Measurements from ENCODE around the gene OBSCN. TPM values are rescaled to one million over a fixed set of nuclear protein-coding genes. Genes with fewer than 3 reads are reported as not detected.
"Not testable (repeated sequence)": the region's sequence is repeated elsewhere in the genome, so short reads cannot be mapped to it uniquely, and the experiment has no call there.

The OBSCN gene
- total RNA-seq, 1 donor from 2014 or later = 22.1 TPM

DNA sequence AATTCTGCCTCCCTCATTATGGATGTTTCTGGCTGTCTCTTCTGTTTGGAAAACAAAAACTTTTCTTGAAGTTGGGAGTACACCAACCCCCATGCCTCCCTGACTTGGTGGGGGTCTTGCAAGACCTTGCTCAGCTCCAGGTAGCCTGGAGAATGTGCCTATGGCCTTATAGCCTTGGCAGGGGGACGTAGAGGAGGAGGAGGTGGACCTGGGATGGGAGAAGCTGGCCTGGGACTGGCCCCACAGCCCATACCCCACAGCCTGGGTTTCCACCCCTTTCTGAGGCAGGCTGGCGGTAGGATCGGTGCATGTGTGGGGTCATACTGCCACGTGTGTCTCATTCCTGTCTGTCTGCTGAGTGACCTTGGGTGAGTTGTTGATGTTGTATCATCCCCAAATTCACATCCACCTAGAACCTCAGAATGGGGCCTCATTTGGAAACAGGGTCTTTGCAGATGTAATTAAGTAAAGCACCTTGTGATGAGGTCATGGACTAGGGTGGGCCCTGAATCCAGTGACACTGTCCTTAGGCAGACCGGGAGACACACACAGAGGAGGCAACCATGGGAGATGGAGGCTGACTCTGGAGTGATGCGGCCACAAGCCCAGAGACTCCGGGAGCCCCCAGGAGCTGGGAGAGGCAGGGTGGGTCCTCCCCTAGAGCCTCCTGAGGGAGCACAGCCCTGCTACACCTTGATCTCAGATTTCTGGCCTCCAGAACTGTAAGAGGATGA, 18.5 kb downstream of the OBSCN start:
- Mint-ChIP-seq H3K9me3 (peaks cover 5% of the 10 kb centered on the region), H3K4me1 (ENCODE audit: low read depth) (no peaks in the 10 kb centered on the region), H3K27me3 (ENCODE audit: low read depth) (no peaks in the 10 kb centered on the region), H3K4me3 (ENCODE audit: low read depth) (no peak overlapping the region), H3K27ac (no peak overlapping the region), H3K36me3 (ENCODE audit: low read depth) (peaks cover 62% of the 10 kb centered on the region)
- intact Hi-C loops (cut with micrococcal nuclease) = no loop called here
- no peak for DNase-seq (ENCODE audit: low spot score)

DNA sequence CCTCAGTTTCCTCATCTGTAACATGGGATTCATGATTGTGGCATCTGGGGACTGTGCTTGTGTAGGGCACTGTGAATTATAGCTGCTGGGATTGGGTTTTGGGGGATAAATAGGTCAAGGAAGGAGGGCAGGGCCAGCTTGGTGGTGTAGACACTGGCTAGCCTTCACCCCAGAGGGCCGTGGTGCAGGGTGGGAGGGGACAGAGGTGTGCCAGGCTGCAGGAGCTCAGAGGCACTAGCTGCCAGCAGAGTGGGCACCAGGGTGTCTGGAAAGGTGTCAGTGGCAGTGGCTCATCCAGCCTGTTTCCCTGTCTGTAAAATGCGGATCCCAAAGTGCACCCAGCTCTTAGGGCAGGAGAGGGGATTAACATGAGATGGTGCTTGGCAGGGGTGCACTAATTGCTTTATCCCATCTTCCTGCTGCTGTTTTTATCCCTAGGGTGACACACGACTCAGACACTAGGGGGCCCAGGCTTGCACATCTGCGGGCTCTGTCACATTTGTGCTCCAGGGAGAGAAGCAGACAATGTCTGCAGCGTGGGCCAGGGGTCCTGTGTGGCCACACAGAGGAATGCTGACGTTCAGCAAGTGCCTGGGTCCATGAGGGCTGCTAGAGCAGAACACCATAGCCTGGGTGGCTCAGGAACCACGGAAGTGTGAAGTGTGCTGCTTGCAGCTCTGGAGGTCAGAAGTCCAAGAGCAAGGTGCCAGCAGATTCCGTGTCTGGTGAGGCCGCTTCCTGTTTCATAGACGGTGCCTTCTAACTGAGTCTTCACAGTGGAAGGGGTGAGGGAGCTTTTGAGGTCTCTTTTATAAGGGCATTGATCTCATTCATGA, 19.3 kb downstream of the OBSCN start:
- intact Hi-C loops (cut with micrococcal nuclease) = no loop called here
- peaks cover 5% of the 10 kb centered on the region for H3K9me3 Mint-ChIP-seq
- DNase-seq (ENCODE audit: low spot score) = no peak
- H3K4me1 Mint-ChIP-seq (ENCODE audit: low read depth) = no peaks in the 10 kb centered on the region
- no peak overlapping the region for H3K4me3 Mint-ChIP-seq (ENCODE audit: low read depth)
- H3K27ac Mint-ChIP-seq = no peak overlapping the region
- H3K27me3 Mint-ChIP-seq (ENCODE audit: low read depth) = no peaks in the 10 kb centered on the region
- peaks cover 66% of the 10 kb centered on the region for H3K36me3 Mint-ChIP-seq (ENCODE audit: low read depth)

DNA sequence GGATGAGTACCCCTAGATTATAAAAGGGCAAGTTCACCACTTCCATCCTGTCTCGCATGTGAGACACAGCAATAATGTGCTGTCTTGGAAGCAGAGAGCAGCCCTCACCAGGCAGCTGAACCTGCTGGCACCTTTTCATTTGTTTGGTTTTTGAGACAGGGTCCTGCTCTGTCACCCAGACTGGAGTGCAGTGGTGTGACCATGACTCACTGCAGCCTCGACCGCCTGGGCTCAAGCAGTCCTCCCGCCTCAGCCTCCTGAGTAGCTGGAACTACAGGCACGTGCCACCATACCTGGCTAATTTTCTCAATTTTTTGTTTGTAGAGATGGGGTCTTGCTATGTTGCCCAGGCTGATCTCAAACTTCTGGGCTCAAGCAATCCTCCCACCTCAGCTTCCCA, 20.3 kb downstream of the OBSCN start:
- H3K27me3 Mint-ChIP-seq (ENCODE audit: low read depth); H3K27ac Mint-ChIP-seq; H3K4me3 Mint-ChIP-seq (ENCODE audit: low read depth); intact Hi-C loops (cut with micrococcal nuclease); H3K4me1 Mint-ChIP-seq (ENCODE audit: low read depth); DNase-seq (ENCODE audit: low spot score): not testable (repeated sequence)
- Mint-ChIP-seq H3K36me3 (ENCODE audit: low read depth) (peaks cover 68% of the 10 kb centered on the region), H3K9me3 (peaks cover 10% of the 10 kb centered on the region)

DNA sequence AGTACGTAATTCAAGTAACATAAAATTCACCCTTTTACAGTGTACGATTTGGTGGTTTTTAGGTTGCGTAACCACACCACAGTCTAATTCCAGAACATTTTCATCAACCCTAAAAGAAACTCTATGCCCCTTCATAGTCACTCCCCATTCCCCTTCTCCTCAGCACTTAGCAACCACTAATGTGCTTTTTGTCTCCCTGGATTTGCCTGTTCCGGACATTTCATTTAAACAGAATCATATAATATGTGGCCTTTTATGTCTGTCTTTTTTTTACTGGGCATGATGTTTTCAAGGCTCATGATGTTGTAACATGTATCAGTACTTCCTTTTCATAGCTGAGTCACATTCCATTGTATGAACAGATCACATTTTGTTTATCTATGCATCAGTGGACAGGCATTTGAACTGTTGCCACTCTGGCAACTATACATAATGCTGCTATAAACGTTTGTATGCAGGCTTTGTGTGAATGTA, 20.8 kb downstream of the OBSCN start:
- Mint-ChIP-seq H3K27me3 (ENCODE audit: low read depth) (no peaks in the 10 kb centered on the region), H3K36me3 (ENCODE audit: low read depth) (peaks cover 71% of the 10 kb centered on the region), H3K9me3 (peaks cover 15% of the 10 kb centered on the region), H3K4me1 (ENCODE audit: low read depth) (no peaks in the 10 kb centered on the region), H3K27ac (no peak overlapping the region), H3K4me3 (ENCODE audit: low read depth) (no peak overlapping the region)
- no peak for DNase-seq (ENCODE audit: low spot score)
- intact Hi-C loops (cut with micrococcal nuclease) = no loop called here

DNA sequence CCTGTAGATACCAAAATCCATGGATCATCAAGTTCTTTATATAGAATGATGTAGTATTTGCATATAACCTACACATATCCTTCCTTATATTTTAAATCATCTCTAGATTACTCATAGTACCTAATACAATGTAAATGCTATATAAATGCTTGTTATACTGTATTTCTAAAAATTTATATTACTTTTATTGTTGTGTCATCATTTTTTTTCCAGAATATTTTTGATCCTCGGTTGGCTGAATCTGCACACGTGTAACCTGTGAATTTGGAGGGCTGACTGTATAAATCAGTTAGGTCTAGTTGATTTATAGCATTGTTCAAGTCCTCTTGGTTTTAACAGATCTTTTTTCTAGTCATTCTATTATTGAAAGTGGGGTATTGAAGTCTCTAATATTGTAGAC, 23.3 kb downstream of the OBSCN start:
- Mint-ChIP-seq H3K4me1 (ENCODE audit: low read depth) (no peaks in the 10 kb centered on the region), H3K4me3 (ENCODE audit: low read depth) (no peak overlapping the region), H3K27ac (no peak overlapping the region), H3K36me3 (ENCODE audit: low read depth) (peaks cover 60% of the 10 kb centered on the region), H3K27me3 (ENCODE audit: low read depth) (no peaks in the 10 kb centered on the region), H3K9me3 (peaks cover 25% of the 10 kb centered on the region)
- intact Hi-C loops (cut with micrococcal nuclease) = no loop called here
- DNase-seq (ENCODE audit: low spot score) = no peak

DNA sequence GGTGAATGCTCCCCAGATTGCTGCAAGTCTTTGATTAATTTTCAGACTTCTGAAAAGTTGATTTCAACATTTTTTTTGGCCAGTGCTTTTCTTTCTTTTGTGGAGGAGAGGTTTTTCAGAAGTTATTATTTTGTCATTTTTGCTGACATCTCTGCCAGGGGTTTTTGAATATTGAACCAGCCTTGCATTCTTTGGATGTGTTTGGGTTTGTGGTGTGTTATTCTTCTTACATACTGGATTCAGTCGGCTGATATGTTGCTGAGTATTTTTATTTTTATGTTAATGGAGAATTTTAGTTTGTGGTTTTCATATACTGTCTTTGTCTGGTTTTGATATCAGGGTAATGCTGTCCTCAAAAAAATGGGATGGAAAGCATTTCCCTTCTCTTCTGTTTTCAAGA, 25.3 kb downstream of the OBSCN start:
- peaks cover 33% of the 10 kb centered on the region for H3K9me3 Mint-ChIP-seq
- peaks cover 65% of the 10 kb centered on the region for H3K36me3 Mint-ChIP-seq (ENCODE audit: low read depth)
- no peaks in the 10 kb centered on the region for H3K4me1 Mint-ChIP-seq (ENCODE audit: low read depth)
- H3K4me3 Mint-ChIP-seq (ENCODE audit: low read depth) = no peak overlapping the region
- intact Hi-C loops (cut with micrococcal nuclease) = no loop called here
- DNase-seq (ENCODE audit: low spot score) = no peak
- no peaks in the 10 kb centered on the region for H3K27me3 Mint-ChIP-seq (ENCODE audit: low read depth)
- H3K27ac Mint-ChIP-seq = no peak overlapping the region

DNA sequence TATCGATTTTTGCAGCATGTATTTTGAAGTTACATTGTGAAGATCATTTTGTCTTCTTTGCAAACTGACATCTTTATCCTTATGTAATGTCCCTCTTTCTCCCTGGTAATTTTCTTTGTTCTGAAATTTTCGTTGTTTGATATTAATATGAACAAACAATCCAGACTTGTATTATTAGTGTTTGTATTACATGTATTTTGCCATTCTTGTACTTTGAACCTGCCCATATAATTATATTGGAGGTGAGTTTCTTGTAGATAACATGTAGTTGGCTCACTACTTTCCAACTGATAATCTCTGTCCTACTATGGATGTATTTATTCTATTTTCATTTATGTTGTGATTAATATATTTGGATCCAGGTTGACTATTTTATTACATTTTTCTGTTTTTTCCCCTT, 27.1 kb downstream of the OBSCN start:
- Mint-ChIP-seq H3K4me1 (ENCODE audit: low read depth) (no peaks in the 10 kb centered on the region), H3K27ac (no peak overlapping the region), H3K27me3 (ENCODE audit: low read depth) (no peaks in the 10 kb centered on the region), H3K9me3 (peaks cover 41% of the 10 kb centered on the region), H3K36me3 (ENCODE audit: low read depth) (peaks cover 71% of the 10 kb centered on the region), H3K4me3 (ENCODE audit: low read depth) (no peak overlapping the region)
- intact Hi-C loops (cut with micrococcal nuclease) = no loop called here
- no peak for DNase-seq (ENCODE audit: low spot score)

DNA sequence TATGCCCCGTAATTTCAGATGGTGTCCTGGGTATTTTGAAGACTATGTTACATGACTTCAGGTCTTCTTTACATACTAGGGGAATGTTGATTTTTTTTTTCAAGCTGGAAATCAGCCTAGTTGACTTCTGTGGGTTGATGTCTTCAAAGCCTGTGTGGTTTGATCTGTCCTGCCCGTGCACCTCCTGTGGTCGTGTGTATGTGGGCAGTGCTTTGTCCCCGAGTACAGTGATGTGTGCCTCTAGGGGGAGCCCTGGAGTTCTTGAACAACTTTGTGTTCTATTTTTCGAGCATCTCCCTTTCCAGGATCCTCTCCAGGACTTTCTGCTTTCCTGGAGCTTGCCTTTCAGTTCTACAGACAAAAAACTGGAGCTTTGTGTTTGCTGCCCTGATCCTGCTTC, 28.9 kb downstream of the OBSCN start:
- peaks cover 56% of the 10 kb centered on the region for H3K9me3 Mint-ChIP-seq
- no peak overlapping the region for H3K4me3 Mint-ChIP-seq (ENCODE audit: low read depth)
- H3K27me3 Mint-ChIP-seq (ENCODE audit: low read depth) = no peaks in the 10 kb centered on the region
- H3K36me3 Mint-ChIP-seq (ENCODE audit: low read depth) = peaks cover 74% of the 10 kb centered on the region
- no peak for DNase-seq (ENCODE audit: low spot score)
- intact Hi-C loops (cut with micrococcal nuclease) = no loop called here
- no peak overlapping the region for H3K27ac Mint-ChIP-seq
- no peaks in the 10 kb centered on the region for H3K4me1 Mint-ChIP-seq (ENCODE audit: low read depth)

DNA sequence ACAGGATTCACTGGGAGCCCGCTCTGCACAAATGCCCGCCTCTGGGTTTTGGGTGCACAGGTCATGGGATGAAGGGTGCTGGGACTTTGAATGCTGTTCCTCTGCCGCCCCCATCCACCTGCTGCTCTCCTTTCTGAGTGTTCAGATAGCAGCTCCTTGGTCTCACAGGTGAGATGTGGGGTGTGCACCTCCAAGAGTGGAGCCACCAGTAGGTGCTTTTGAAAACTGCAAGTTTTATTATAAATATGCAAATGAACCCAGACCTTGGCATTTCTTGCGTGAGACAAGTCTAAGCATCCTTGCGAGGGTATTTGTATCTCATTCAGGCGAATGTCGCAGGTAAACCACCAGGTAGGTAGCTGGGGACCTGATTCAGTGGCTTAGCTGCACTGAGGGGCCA, 30.2 kb downstream of the OBSCN start:
- peaks cover 65% of the 10 kb centered on the region for H3K9me3 Mint-ChIP-seq
- no peaks in the 10 kb centered on the region for H3K4me1 Mint-ChIP-seq (ENCODE audit: low read depth)
- H3K27ac Mint-ChIP-seq = no peak overlapping the region
- intact Hi-C loops (cut with micrococcal nuclease) = no loop called here
- peaks cover 74% of the 10 kb centered on the region for H3K36me3 Mint-ChIP-seq (ENCODE audit: low read depth)
- H3K4me3 Mint-ChIP-seq (ENCODE audit: low read depth) = no peak overlapping the region
- no peak for DNase-seq (ENCODE audit: low spot score)
- no peaks in the 10 kb centered on the region for H3K27me3 Mint-ChIP-seq (ENCODE audit: low read depth)

DNA sequence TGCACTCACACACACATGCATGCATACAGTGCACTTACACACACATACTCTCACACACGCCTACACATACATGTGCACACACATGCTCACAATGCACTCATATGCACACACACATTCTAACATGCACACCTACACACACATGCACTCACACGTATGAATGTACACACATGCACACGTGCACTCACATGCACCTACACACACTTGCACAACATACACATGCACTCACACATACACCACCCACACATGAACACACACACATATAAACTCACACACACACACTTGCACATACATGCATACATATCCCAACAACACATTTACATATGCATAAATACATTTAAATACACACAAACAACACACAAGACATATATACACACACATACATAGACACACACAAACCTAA, 30.6 kb downstream of the OBSCN start:
- Mint-ChIP-seq H3K4me3 (ENCODE audit: low read depth) (no peak overlapping the region), H3K27me3 (ENCODE audit: low read depth) (no peaks in the 10 kb centered on the region), H3K27ac (no peak overlapping the region), H3K4me1 (ENCODE audit: low read depth) (no peaks in the 10 kb centered on the region), H3K36me3 (ENCODE audit: low read depth) (peaks cover 74% of the 10 kb centered on the region), H3K9me3 (peaks cover 64% of the 10 kb centered on the region)
- no peak for DNase-seq (ENCODE audit: low spot score)
- intact Hi-C loops (cut with micrococcal nuclease) = no loop called here

DNA sequence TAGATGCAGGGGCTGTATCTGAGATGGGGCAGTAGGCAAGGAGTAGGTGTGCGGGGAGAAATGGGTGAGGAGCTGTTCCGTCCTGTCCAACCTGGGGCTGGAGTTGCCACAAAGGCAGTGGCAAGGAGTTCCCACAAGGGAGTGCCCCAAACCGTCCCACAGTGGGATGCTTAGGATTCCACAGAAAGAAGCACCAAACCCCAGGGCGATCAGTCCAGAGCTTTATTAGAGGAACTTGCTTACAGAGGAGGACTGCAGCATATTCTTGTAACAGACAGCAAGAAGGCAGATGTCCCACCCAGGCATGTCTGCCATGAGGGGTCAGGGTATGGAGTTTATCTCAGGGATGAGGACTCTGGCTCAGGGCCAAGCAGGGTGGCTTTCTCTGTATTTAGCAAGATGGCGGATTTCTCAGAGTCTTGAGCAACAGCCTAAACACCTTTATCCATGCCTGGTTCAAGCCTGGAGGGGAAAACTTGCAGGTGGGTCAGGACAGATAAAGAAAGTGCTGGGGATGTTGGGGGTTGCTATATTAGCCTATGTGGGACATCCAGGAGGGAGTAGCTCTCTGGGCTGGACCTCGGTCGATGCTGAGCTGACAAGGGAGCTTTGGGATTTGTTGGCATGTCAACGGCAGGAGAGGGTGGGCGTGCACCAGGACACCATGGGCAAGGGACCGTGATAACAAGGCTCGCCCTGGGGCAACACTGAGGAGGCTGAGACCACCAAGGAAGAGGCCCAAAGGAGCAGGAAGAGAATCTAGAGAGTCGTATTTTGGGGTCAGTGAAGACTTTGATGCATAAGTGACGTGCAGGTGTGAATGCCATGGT, 32.8 kb downstream of the OBSCN start:
- peaks cover 72% of the 10 kb centered on the region for H3K9me3 Mint-ChIP-seq
- no peaks in the 10 kb centered on the region for H3K4me1 Mint-ChIP-seq (ENCODE audit: low read depth)
- no peak overlapping the region for H3K4me3 Mint-ChIP-seq (ENCODE audit: low read depth)
- H3K27me3 Mint-ChIP-seq (ENCODE audit: low read depth) = no peaks in the 10 kb centered on the region
- no peak for DNase-seq (ENCODE audit: low spot score)
- no peak overlapping the region for H3K27ac Mint-ChIP-seq
- intact Hi-C loops (cut with micrococcal nuclease) = no loop called here
- peaks cover 82% of the 10 kb centered on the region for H3K36me3 Mint-ChIP-seq (ENCODE audit: low read depth)

DNA sequence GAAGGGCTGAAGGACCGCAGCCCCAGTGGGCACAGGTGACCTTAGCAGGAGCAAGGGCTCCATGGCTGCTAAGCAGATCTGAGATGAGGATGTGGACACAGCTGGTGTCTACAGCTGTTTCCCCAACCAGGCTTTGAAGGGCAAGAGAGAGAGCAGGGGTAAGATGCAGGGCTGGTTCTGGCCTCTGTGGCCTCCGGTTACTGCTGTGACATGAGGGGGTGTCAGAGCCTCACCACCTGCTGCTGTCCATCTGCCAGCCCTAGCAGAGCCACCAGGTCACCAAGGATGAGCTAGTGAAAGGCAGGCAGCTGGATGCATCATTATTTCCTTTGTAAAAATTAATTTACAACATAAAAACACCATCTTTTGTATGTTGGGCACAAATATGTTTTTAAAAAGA, 33.4 kb downstream of the OBSCN start:
- peaks cover 75% of the 10 kb centered on the region for H3K9me3 Mint-ChIP-seq

More for the DNA sequence above, 33.4 kb downstream of the OBSCN start:
- Mint-ChIP-seq H3K36me3 (ENCODE audit: low read depth) (peaks cover 85% of the 10 kb centered on the region), H3K4me3 (ENCODE audit: low read depth) (no peak overlapping the region), H3K4me1 (ENCODE audit: low read depth) (no peaks in the 10 kb centered on the region), H3K27me3 (ENCODE audit: low read depth) (no peaks in the 10 kb centered on the region), H3K27ac (no peak overlapping the region)
- intact Hi-C loops (cut with micrococcal nuclease) = no loop called here
- no peak for DNase-seq (ENCODE audit: low spot score)

Data from activated T-helper 2 cell treated with anti-CD3 and anti-CD28 coated beads, Interferon-gamma antibody, Interleukin-2, Interleukin-4, amounts not matched to agents 10 μg/mL and 5 μg/mL and 100 μg/mL, durations not matched to agents 14 hours and 24 hours and 36 hours (primary cell).